H1 (cell line): ENCODE data around the gene BRIP1. TPM values are rescaled to one million over a fixed set of nuclear protein-coding genes. Genes with fewer than 3 reads are reported as not detected.

Experiments
- CTCF ChIA-PET: fragments of 300-600 bp; sonication (Branson Sonifier 250); formaldehyde crosslinking; loops from one replicate; lab custom pipeline; 2021; ENCODE audit not compliant: partially characterized antibody; lab: Charles Lee
- POLR2A ChIA-PET: fragments of 300-600 bp; sonication (Branson Sonifier 250); formaldehyde crosslinking; loops from one replicate; lab custom pipeline; 2021; ENCODE audit warnings: inconsistent platforms; ENCODE audit not compliant: partially characterized antibody; lab: Charles Lee
- DNase-seq, 2 experiments: peaks; one replicate each; pipeline versions ENCODE4 v3.0.0 to v3.0.0-alpha.2; 2010 to 2022; ENCODE audit warnings: low spot score in 2 of 2, low read depth in 1 of 2, mixed read lengths in 1 of 2
- FAIRE-seq: peaks from 2 replicates; lab custom pipeline; 2011; peaks lifted over from hg19 to GRCh38; lab: Jason Lieb, UNC
- H2AFZ ChIP-seq: 2 replicates; pipeline ENCODE4 v1.8.1; 2012; ENCODE audit warnings: low read length, inconsistent platforms
- H2AK5ac ChIP-seq: 2 replicates; pipeline ENCODE4 v1.6.1; 2013; ENCODE audit warnings: low read depth, low read length
- H2BK120ac ChIP-seq: replicated peaks from 2 replicates; pipeline ENCODE3; 2013; ENCODE audit warnings: low read depth, low read length, inconsistent platforms
- H2BK12ac ChIP-seq: 2 replicates; pipeline ENCODE4 v1.6.1; 2013; ENCODE audit warnings: low read depth, low read length
- H2BK15ac ChIP-seq: 2 replicates; pipeline ENCODE4 v1.6.1; 2013; ENCODE audit warnings: low read length
- H2BK20ac ChIP-seq: 2 replicates; pipeline ENCODE4 v1.6.1; 2013; ENCODE audit warnings: low read length
- H2BK5ac ChIP-seq: 2 replicates; pipeline ENCODE4 v1.6.1; 2013; ENCODE audit warnings: low read depth, low read length
- H3K14ac ChIP-seq: 2 replicates; pipeline ENCODE4 v1.6.1; 2013; ENCODE audit warnings: inconsistent platforms; ENCODE audit not compliant: insufficient read length
- H3K18ac ChIP-seq: 2 replicates; pipeline ENCODE4 v1.6.1; 2013; ENCODE audit warnings: low read length; ENCODE audit errors: extremely low read depth
- H3K23ac ChIP-seq: 2 replicates; pipeline ENCODE4 v1.6.1; 2013; ENCODE audit warnings: inconsistent platforms; ENCODE audit not compliant: insufficient read length
- H3K23me2 ChIP-seq: 2 replicates; pipeline ENCODE4 v1.6.1; 2013; ENCODE audit warnings: low read depth, low read length
- H3K27ac ChIP-seq: 2 replicates; pipeline ENCODE4 v1.6.1; 2011; ENCODE audit warnings: low read depth, low read length, inconsistent platforms
- H3K27me3 ChIP-seq, 4 experiments: replicated peaks in 1 of 4; 1 replicate in 1 of 4; 2 replicates in 3 of 4; pipeline versions ENCODE4 v1.6.1 to v1.8.1; 2011 to 2013; ENCODE audit warnings: low read length in 3 of 4, mild to moderate bottlenecking in 3 of 4, inconsistent platforms in 2 of 4, mixed read lengths in 2 of 4, moderate library complexity in 1 of 4; ENCODE audit not compliant: control insufficient read depth in 3 of 4, insufficient read depth in 3 of 4; ENCODE audit errors: extremely low read depth in 1 of 4
- H3K36me3 ChIP-seq, 4 experiments: 2 replicates each; pipeline versions ENCODE4 v1.6.1 to v1.8.1; 2011 to 2013; ENCODE audit warnings: mild to moderate bottlenecking in 4 of 4, low read length in 3 of 4, moderate library complexity in 2 of 4, control low read depth in 1 of 4, inconsistent platforms in 1 of 4; ENCODE audit not compliant: insufficient read depth in 4 of 4, control insufficient read depth in 2 of 4
- H3K4ac ChIP-seq: replicated peaks from 2 replicates; pipeline ENCODE3; 2013; ENCODE audit warnings: low read length, low read depth, mixed read lengths, inconsistent platforms; ENCODE audit not compliant: insufficient read length
- H3K4me1 ChIP-seq, 4 experiments: replicated peaks in 1 of 4; 1 replicate in 1 of 4; 2 replicates in 3 of 4; pipeline versions ENCODE4 v1.6.1 to v1.8.1; 2011 to 2013; ENCODE audit warnings: low read length in 3 of 4, inconsistent platforms in 2 of 4, mixed read lengths in 1 of 4; ENCODE audit not compliant: insufficient read depth in 4 of 4, control insufficient read depth in 3 of 4
- H3K4me2 ChIP-seq, 2 experiments: 2 replicates each; pipeline versions ENCODE4 v1.6.1 to v1.8.1; 2011 to 2013; ENCODE audit warnings: low read depth in 2 of 2, low read length in 2 of 2, control low read depth in 1 of 2, inconsistent platforms in 1 of 2, mild to moderate bottlenecking in 1 of 2; ENCODE audit not compliant: insufficient read depth in 1 of 2
- H3K4me3 ChIP-seq, 4 experiments: fragments of 200-600, 300-600 bp in 1 of 4; sonication (generic), shearing (Covaris generic), sonication (Bioruptor Twin) in 1 of 4; 2 replicates each; pipeline versions ENCODE4 v1.5.1 to v1.8.1; 2011 to 2016; ENCODE audit warnings: low read length in 4 of 4, low read depth in 3 of 4, control low read depth in 2 of 4, inconsistent platforms in 2 of 4, mild to moderate bottlenecking in 2 of 4, mixed read lengths in 1 of 4, moderate library complexity in 1 of 4; ENCODE audit not compliant: insufficient read depth in 2 of 4; ENCODE audit errors: extremely low read depth in 1 of 4
- H3K56ac ChIP-seq: replicated peaks from 2 replicates; pipeline ENCODE3; 2013; ENCODE audit warnings: low read depth, mild to moderate bottlenecking, mixed read lengths, low read length, inconsistent platforms; ENCODE audit not compliant: insufficient read length
- H3K79me1 ChIP-seq: 2 replicates; pipeline ENCODE4 v1.6.1; 2013; ENCODE audit warnings: low read depth, low read length, control low read depth
- H3K79me2 ChIP-seq, 2 experiments: 2 replicates each; pipeline versions ENCODE4 v1.6.1 to v1.8.1; 2012 to 2013; ENCODE audit warnings: low read length in 2 of 2, mild to moderate bottlenecking in 2 of 2, inconsistent platforms in 1 of 2; ENCODE audit not compliant: insufficient read depth in 2 of 2, control insufficient read depth in 1 of 2
- H3K9ac ChIP-seq, 4 experiments: replicated peaks in 1 of 4; 1 replicate in 1 of 4; 2 replicates in 3 of 4; pipeline versions ENCODE4 v1.6.1 to v1.8.1; 2011 to 2013; ENCODE audit warnings: low read depth in 3 of 4, low read length in 3 of 4, control low read depth in 2 of 4, mild to moderate bottlenecking in 2 of 4, moderate library complexity in 2 of 4, inconsistent platforms in 1 of 4; ENCODE audit errors: extremely low read depth in 1 of 4
- H3K9me3 ChIP-seq, 2 experiments: 2 replicates each; pipeline versions ENCODE4 v1.6.1 to v1.8.1; 2012 to 2013; ENCODE audit warnings: mild to moderate bottlenecking in 2 of 2, moderate library complexity in 2 of 2, control low read depth in 1 of 2, inconsistent platforms in 1 of 2, low read depth in 1 of 2, low read length in 1 of 2, mixed read lengths in 1 of 2; ENCODE audit not compliant: insufficient read depth in 2 of 2
- H4K20me1 ChIP-seq, 2 experiments: replicated peaks in 1 of 2; 2 replicates each; pipeline versions ENCODE3 to v1.8.1; 2011 to 2013; ENCODE audit warnings: inconsistent platforms in 2 of 2, low read length in 2 of 2, mild to moderate bottlenecking in 1 of 2; ENCODE audit not compliant: insufficient read depth in 2 of 2, control insufficient read depth in 1 of 2
- H4K5ac ChIP-seq: 2 replicates; pipeline ENCODE4 v1.6.1; 2013; ENCODE audit warnings: low read length, low read depth, mixed read lengths, inconsistent platforms; ENCODE audit not compliant: insufficient read length
- H4K8ac ChIP-seq: 2 replicates; pipeline ENCODE4 v1.8.0; 2013; ENCODE audit warnings: mild to moderate bottlenecking, moderate library complexity, low read length, inconsistent platforms; ENCODE audit not compliant: insufficient read depth; ENCODE audit errors: extremely low read depth
- H4K91ac ChIP-seq: replicated peaks from 2 replicates; pipeline ENCODE3; 2013; ENCODE audit warnings: low read length, mixed read lengths, inconsistent platforms; ENCODE audit not compliant: insufficient read length
- BACH1 ChIP-seq: IDR thresholded peaks from 2 replicates; pipeline ENCODE4 v1.6.1; 2012; ENCODE audit warnings: low read length, improper control_type of control experiment
- CBX5 ChIP-seq: fragments of 300-800, 300-1000 bp; sonication (generic); IDR thresholded peaks from 2 replicates; pipeline ENCODE4 v1.7.1; 2016; ENCODE audit warnings: antibody characterized with exemption, low read length, low read depth
- CHD1 ChIP-seq: IDR thresholded peaks from 2 replicates; pipeline ENCODE4 v1.6.1; 2012; ENCODE audit warnings: low read depth, low read length, improper control_type of control experiment
- GABPA ChIP-seq: IDR thresholded peaks from 2 replicates; pipeline ENCODE4 v1.6.1; 2011; ENCODE audit warnings: mild to moderate bottlenecking, low read length, moderate library complexity, borderline replicate concordance; ENCODE audit not compliant: insufficient read depth
- HDAC2 ChIP-seq, 2 experiments: fragments of 300-600 bp in 1 of 2; sonication (generic) in 1 of 2; IDR thresholded peaks; 2 replicates each; pipeline ENCODE4 v1.6.1; 2011 to 2012; ENCODE audit warnings: low read depth in 2 of 2, low read length in 2 of 2, mild to moderate bottlenecking in 2 of 2, moderate library complexity in 2 of 2, borderline replicate concordance in 1 of 2, inconsistent platforms in 1 of 2
- HDAC6 ChIP-seq: IDR thresholded peaks from one replicate; pipeline ENCODE4 v1.7.1; 2012; ENCODE audit warnings: low read depth, mild to moderate bottlenecking, inconsistent platforms, low read length, moderate library complexity
- PHF8 ChIP-seq: fragments of 200-600 bp; sonication (generic); conservative IDR thresholded peaks from 2 replicates; pipeline ENCODE4 v1.7.1; 2012; ENCODE audit warnings: low read depth, mild to moderate bottlenecking, inconsistent platforms, low read length, moderate library complexity
- POLR2A ChIP-seq, 2 experiments: IDR thresholded peaks; 1 replicate in 1 of 2; 2 replicates in 1 of 2; pipeline ENCODE4 v1.6.1; 2011; ENCODE audit warnings: low read depth in 2 of 2, low read length in 2 of 2, mild to moderate bottlenecking in 2 of 2; ENCODE audit errors: control extremely low read depth in 1 of 2
- SP2 ChIP-seq: IDR thresholded peaks from 2 replicates; pipeline ENCODE4 v1.6.1; 2012; ENCODE audit warnings: mild to moderate bottlenecking, low read length, inconsistent platforms
- TCF12 ChIP-seq: IDR thresholded peaks from 2 replicates; pipeline ENCODE4 v1.6.1; 2011; ENCODE audit warnings: low read depth, mild to moderate bottlenecking, low read length
- ZNF274 ChIP-seq: IDR thresholded peaks from 2 replicates; pipeline ENCODE4 v1.7.0; 2012; ENCODE audit warnings: low read length, borderline replicate concordance; ENCODE audit errors: extremely low read depth
- polyA plus RNA-seq, 7 experiments: library from polyadenylated mRNA; depleted of rRNA in 3 of 7; stranded (reverse) in 5 of 7; unstranded in 2 of 7; fragments of >200 nt in 5 of 7; fragments of 200-250 nt in 2 of 7; gene quantifications; 1 replicate in 5 of 7; 2 replicates in 1 of 7; 4 replicates in 1 of 7; pipeline versions ENCODE4 v1.2.1 to v1.2.3, GENCODE V29; 2011 to 2013; ENCODE audit warnings: missing spikeins in 2 of 7, mixed read lengths in 2 of 7
- total RNA-seq: library from RNA; stranded (reverse); fragmentation: NEBNext Ultra II Directional; extraction: Animal tissue kit (Norgen Biotek cat#: 25700); gene quantifications from 2 replicates; pipeline ENCODE4 v1.2.1, GENCODE V29; 2021

The BRIP1 gene
- total and polyA plus RNA-seq, 2 of the 8 experiments (the other 6 are each of a cell fraction or from before 2014, with no cell fraction given) = 5.8 to 19.2 TPM

DNA sequence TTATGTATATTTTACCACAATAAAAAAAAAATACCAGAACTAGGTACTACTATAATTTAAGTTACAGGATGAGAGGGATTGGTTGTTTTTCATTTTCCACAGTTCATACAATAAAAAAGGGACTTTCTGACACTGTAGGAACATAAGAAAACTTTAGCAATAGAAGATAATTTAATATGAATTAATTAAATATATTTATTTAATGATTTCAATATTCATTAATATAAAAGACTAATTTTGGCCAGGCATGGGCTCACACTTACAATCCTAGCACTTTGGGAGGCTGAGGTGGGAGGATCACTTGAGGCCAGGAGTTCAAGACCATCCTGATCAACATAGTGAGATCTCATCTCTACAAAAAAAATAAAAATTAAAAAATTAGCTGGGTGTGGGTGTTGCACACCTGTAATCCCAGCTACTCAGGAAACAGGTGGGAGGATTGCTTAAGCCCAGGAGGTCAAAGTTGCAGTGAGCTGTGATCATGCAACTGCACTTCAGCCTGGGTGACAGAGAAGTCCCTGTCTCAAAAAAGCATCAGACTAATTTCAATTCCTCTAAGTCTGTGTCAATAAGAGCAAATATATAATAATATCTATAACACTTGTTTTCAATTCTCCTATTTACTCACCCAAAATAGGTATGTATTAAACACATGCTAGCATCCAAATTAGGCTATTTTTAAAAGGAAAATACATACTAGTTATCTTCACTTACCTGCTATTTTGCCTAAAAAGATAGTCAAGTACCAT is 79.6 kb downstream of the BRIP1 start:
- no peak for FAIRE-seq
- H3K18ac ChIP-seq = no peak overlapping the region
- CTCF ChIA-PET = no interaction called here
- no peak overlapping the region for H2BK120ac ChIP-seq
- no peaks in the 10 kb centered on the region for H3K23me2 ChIP-seq
- H3K9ac ChIP-seq = no peak overlapping the region
- no peak overlapping the region for H2BK20ac ChIP-seq
- H3K79me1 ChIP-seq = no peaks in the 10 kb centered on the region
- no peaks in the 10 kb centered on the region for H3K79me2 ChIP-seq
- no peaks in the 10 kb centered on the region for H4K20me1 ChIP-seq
- peaks cover 0 to under 1% (median 0%) of the 10 kb centered on the region in 4 experiments; a peak in 2 of 8 replicates for H3K36me3 ChIP-seq
- no peaks in the 10 kb centered on the region for H3K4me1 ChIP-seq
- no peak overlapping the region for H3K27ac ChIP-seq
- no peak overlapping the region for H3K14ac ChIP-seq
- TF ChIP-seq HDAC6 (no peak), BACH1 (no peak), GABPA (no peak), HDAC2 (IDR thresholded peaks at IDR 0.05; ENCODE audit: borderline replicate concordance in 1 of 2, low read depth in 2 of 2, low read length in 2 of 2) (no peak), CBX5 (no peak), CHD1 (no peak), POLR2A (IDR thresholded peaks at IDR 0.05; ENCODE audit: control extremely low read depth in 1 of 2, low read depth in 2 of 2, low read length in 2 of 2) (no peak), PHF8 (no peak), SP2 (no peak), ZNF274 (no peak), TCF12 (no peak)
- TF ChIP-seq, all 59 proteins: peak for 0
- H3K56ac ChIP-seq = no peak overlapping the region
- no peak overlapping the region for H2AK5ac ChIP-seq
- DNase-seq = no peak
- no peak overlapping the region for H3K23ac ChIP-seq
- H2BK15ac ChIP-seq = no peak overlapping the region
- no peak overlapping the region for H2AFZ ChIP-seq
- no peak overlapping the region for H4K5ac ChIP-seq
- H3K4ac ChIP-seq = no peak overlapping the region
- H4K8ac ChIP-seq = no peak overlapping the region
- H3K4me2 ChIP-seq = no peak overlapping the region
- no peak overlapping the region for H2BK5ac ChIP-seq
- H3K27me3 ChIP-seq = no peaks in the 10 kb centered on the region
- H3K9me3 ChIP-seq = no peaks in the 10 kb centered on the region
- POLR2A ChIA-PET = no interaction called here
- no peak overlapping the region for H2BK12ac ChIP-seq
- no peak overlapping the region for H4K91ac ChIP-seq
- no peak overlapping the region for H3K4me3 ChIP-seq
